NT2/D1 (cell line): ENCODE results near the gene PRR7.

Experiments
- DNase-seq: peaks from one replicate; pipeline ENCODE4 v3.0.0-alpha.2; 2011; ENCODE audit warnings: low read depth, low spot score
- H3K27me3 ChIP-seq: 2 replicates; pipeline ENCODE4 v1.6.0; 2011; ENCODE audit warnings: mild to moderate bottlenecking; ENCODE audit not compliant: insufficient read length, insufficient read depth
- H3K36me3 ChIP-seq: 2 replicates; pipeline ENCODE4 v1.6.1; 2011; ENCODE audit warnings: mild to moderate bottlenecking, low read length, mixed read lengths; ENCODE audit not compliant: insufficient read depth, insufficient read length
- H3K4me1 ChIP-seq: 2 replicates; pipeline ENCODE4 v1.5.1; 2011; ENCODE audit not compliant: insufficient read depth, insufficient read length
- H3K4me3 ChIP-seq: 2 replicates; pipeline ENCODE4 v1.5.1; 2011; ENCODE audit warnings: low read depth; ENCODE audit not compliant: insufficient read length
- H3K9ac ChIP-seq: 2 replicates; pipeline ENCODE4 v1.6.0; 2011; ENCODE audit warnings: low read depth; ENCODE audit not compliant: insufficient read length
- H3K9me3 ChIP-seq: 2 replicates; pipeline ENCODE4 v1.5.1; 2011; ENCODE audit warnings: mild to moderate bottlenecking, low read length; ENCODE audit not compliant: insufficient read depth
- SUZ12 ChIP-seq: IDR thresholded peaks from 2 replicates; pipeline ENCODE4 v1.6.1; 2011; ENCODE audit not compliant: insufficient read length, insufficient read depth; ENCODE audit errors: extremely low read depth
- YY1 ChIP-seq: IDR thresholded peaks from 2 replicates; pipeline ENCODE4 v1.6.1; 2011; ENCODE audit not compliant: insufficient read length, insufficient read depth
- ZNF274 ChIP-seq: IDR thresholded peaks from 2 replicates; pipeline ENCODE4 v1.6.1; 2011; ENCODE audit warnings: mild to moderate bottlenecking, low read depth, low read length

The PRR7 gene

GRCh38 chr5:177403792-177404640 lies 42.6 kb upstream of the PRR7 start:
- TF ChIP-seq SUZ12 (no peak), ZNF274 (no peak), YY1 (no peak)
- H3K4me3 ChIP-seq: peak overlapping the region; percentile 61
- H3K4me1 ChIP-seq: peaks cover 16% of the 10 kb centered on the region
- H3K36me3 ChIP-seq: no peaks in the 10 kb centered on the region
- peak overlapping the region; percentile 86 for H3K9ac ChIP-seq
- H3K9me3 ChIP-seq: peaks cover 9% of the 10 kb centered on the region; the same call in 1 of the 2 replicates
- H3K27me3 ChIP-seq: peaks cover 74% of the 10 kb centered on the region
- no peak for DNase-seq

DNA sequence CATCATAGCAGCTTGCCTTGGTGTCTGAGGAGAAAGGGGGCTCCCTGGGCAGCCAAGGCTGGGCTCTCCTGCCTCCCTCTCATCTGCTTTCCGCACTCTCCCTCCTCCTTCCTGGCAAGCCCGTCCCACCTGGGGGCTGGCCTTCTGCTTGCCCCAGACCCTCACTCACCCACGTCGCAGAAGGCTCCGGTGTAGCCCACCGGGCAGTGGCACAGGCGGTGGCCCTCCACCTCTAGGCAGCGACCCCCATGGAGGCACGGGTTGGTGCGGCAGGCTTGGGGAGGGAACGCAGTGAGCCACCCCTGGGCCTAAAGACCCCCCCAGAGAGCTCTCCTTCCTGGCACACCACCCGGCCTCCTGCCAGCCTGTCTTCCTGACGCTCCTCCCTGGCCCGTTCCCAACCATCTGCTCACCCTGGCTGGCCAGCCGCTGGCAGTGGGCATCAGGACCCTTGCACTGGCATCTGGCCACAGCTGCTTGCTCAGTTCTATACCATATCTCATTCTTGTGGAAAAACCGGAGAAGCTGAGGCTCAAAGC lies 41.9 kb upstream of the PRR7 start:
- TF ChIP-seq SUZ12: no peak
- H3K36me3 ChIP-seq: no peaks in the 10 kb centered on the region
- peak overlapping the region; percentile 86 for H3K9ac ChIP-seq
- H3K27me3 ChIP-seq: peaks cover 79% of the 10 kb centered on the region
- no peak for DNase-seq
- peaks cover 9% of the 10 kb centered on the region; the same call in 1 of the 2 replicates for H3K9me3 ChIP-seq
- H3K4me3 ChIP-seq: peak overlapping the region; percentile 61
- peaks cover 16% of the 10 kb centered on the region for H3K4me1 ChIP-seq

DNA sequence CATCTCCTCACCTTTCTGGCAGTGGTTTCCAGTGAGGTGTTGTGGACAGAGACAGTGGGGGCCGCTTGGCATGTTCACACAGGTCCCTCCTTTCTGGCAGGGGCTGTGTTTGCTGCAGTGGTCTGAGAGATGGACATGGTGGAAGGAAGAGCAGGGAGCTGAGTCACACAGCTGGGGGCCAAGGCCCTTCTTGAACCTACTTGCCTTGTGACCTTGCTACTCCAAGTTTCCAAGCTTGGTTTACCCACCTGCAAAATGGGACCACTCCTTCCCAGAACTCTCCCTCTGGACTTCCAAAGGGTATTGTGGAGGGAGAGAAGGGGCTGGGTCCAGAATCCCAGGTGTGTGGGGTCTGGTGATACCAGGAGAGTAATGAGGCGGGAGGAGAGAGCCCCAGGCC lies 41.3 kb upstream of the PRR7 start:
- no peak for DNase-seq
- Histone ChIP-seq H3K9ac (no peak overlapping the region), H3K4me1 (peaks cover 16% of the 10 kb centered on the region), H3K9me3 (peaks cover 9% of the 10 kb centered on the region; the same call in 1 of the 2 replicates), H3K27me3 (peaks cover 75% of the 10 kb centered on the region), H3K4me3 (no peak overlapping the region), H3K36me3 (no peaks in the 10 kb centered on the region)
- no peak for TF ChIP-seq ZNF274
- no peak for TF ChIP-seq SUZ12
- TF ChIP-seq YY1: no peak

DNA sequence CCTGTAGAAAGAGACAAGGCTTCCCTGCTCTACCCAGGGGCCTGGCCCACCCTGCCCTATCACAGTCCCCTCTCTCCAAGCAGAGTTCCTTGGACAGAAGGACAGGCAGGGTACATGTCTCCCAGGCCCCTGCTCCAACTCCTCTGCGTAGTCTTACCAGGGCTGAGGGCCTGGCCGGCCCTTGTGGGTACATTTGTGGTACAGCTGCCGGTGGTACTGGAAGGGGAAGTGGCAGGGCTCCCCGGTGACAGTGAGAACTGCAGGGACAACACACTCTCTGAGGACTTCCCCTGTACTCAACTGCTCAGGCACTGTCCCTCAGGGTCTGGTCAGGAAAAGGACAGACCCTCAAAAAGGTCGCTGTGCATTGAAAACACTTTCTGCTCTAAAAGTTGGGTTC lies 40.8 kb upstream of the PRR7 start:
- DNase-seq: no peak
- no peaks in the 10 kb centered on the region for H3K36me3 ChIP-seq
- no peak for TF ChIP-seq ZNF274
- peaks cover 9% of the 10 kb centered on the region; the same call in 1 of the 2 replicates for H3K9me3 ChIP-seq
- no peak overlapping the region for H3K4me3 ChIP-seq
- no peak overlapping the region for H3K9ac ChIP-seq
- peaks cover 16% of the 10 kb centered on the region for H3K4me1 ChIP-seq
- peaks cover 71% of the 10 kb centered on the region for H3K27me3 ChIP-seq

- Histone ChIP-seq H3K4me3 (no peak within 1 kb of the TSS), H3K27me3 (peaks cover 50% of the 10 kb centered on the region), H3K36me3 (no peaks in the 10 kb centered on the region), H3K4me1 (no peaks in the 10 kb centered on the region), H3K9ac (no peak within 1 kb of the TSS), H3K9me3 (no peaks in the 10 kb centered on the region)
- no peak for TF ChIP-seq SUZ12
- no peak for TF ChIP-seq YY1
- TF ChIP-seq ZNF274: no peak
- no peak for DNase-seq
Observed at GRCh38 chr5:177409043-177409801, 37.4 kb upstream of the PRR7 start, which contains the start of gene F12. F12 (minus strand) TSS chr5:177409564; CDS start chr5:177409527, 37 bp downstream.

- TF ChIP-seq YY1: no peak
- no peak for TF ChIP-seq SUZ12
- TF ChIP-seq ZNF274: no peak
- no peak overlapping the region for H3K4me3 ChIP-seq
- no peaks in the 10 kb centered on the region for H3K36me3 ChIP-seq
- no peaks in the 10 kb centered on the region for H3K4me1 ChIP-seq
- H3K9ac ChIP-seq: no peak overlapping the region
- DNase-seq: no peak
- peaks cover 36% of the 10 kb centered on the region for H3K27me3 ChIP-seq
- H3K9me3 ChIP-seq: no peaks in the 10 kb centered on the region
Observed at GRCh38 chr5:177410575-177410974, 36.0 kb upstream of the PRR7 start.

- H3K4me3 ChIP-seq: no peak overlapping the region
Observed at GRCh38 chr5:177412603-177413233, 33.9 kb upstream of the PRR7 start.

More at GRCh38 chr5:177412603-177413233, 33.9 kb upstream of the PRR7 start:
- H3K4me1 ChIP-seq: peaks cover 5% of the 10 kb centered on the region
- no peak for DNase-seq
- TF ChIP-seq YY1 (no peak), SUZ12 (no peak), ZNF274 (no peak)
- H3K27me3 ChIP-seq: peaks cover 25% of the 10 kb centered on the region
- no peaks in the 10 kb centered on the region for H3K36me3 ChIP-seq
- H3K9me3 ChIP-seq: no peaks in the 10 kb centered on the region
- no peak overlapping the region for H3K9ac ChIP-seq
